ENCODE measurements around the gene WNT7B.

WNT7B gene

DNA sequence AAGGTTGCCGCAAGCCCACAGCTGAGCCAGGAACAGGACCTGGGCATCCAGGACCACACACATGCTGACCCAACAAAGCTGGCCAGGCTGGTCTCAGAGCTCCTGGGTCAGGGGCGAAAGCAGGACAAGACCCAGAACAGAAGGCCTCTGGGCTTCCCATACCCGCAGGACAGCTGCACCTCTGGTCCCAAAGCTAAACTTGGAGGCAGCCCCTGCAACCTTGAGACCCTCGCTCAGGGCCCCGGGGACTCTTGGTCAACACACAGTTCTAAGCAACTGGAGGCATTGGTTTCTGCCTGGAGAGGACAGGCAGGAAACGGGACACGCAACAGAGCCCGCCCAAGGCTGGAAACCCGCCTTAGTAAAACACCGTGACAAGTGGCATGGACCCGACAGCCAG lies 11.4 kb downstream of the WNT7B start:
- Histone ChIP-seq H3K27me3 (replicated peaks) (no peaks in the 10 kb centered on the region), H3K36me3 (replicated peaks) (no peaks in the 10 kb centered on the region), H3K27ac (no peak overlapping the region), H3K4me3 (ENCODE audit: low read depth, low read length) (no peak overlapping the region)
- no peak for TF ChIP-seq CTCF (IDR thresholded peaks at IDR 0.05; ENCODE audit: low read depth, low read length, missing control alignments)
- in situ Hi-C loops (cut with HindIII; ENCODE audit: low pct_ligation_motif_present, low sequenced_read_pairs): no loop called here
- no peak for DNase-seq

DNA sequence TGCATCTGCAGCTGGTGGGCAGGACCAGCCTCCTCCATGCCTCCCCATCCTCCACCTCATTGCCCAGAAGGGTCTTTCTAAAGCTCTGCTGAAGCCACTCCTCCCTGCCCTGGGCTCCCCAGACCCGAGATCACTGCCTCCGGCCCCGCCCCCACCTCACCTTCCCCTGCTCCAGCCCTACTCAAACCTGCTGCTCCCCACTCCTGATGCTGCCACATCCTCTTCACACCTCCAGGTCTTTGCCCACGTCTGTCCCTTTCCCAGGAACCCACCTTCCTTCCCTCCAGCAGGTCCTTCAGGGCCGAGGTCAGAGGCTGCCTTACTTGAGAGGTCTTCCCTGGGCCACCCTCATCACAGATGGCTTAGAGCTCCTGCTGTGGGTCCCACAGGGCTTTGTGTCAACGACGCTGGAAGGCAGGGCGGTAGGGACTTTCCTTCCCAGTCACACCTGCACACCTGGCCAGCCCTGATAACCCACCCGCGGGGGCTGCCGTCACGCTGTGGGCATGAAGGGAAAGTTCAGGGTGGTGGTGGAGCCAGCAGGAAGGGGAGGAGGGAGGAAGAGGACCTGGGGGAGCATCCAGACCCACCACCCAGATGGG lies 11.9 kb downstream of the WNT7B start:
- Histone ChIP-seq H3K27ac (no peak overlapping the region), H3K4me3 (ENCODE audit: low read depth, low read length) (no peak overlapping the region), H3K36me3 (replicated peaks) (no peaks in the 10 kb centered on the region), H3K27me3 (replicated peaks) (no peaks in the 10 kb centered on the region)
- no peak for TF ChIP-seq CTCF (IDR thresholded peaks at IDR 0.05; ENCODE audit: low read depth, low read length, missing control alignments)
- in situ Hi-C loops (cut with HindIII; ENCODE audit: low pct_ligation_motif_present, low sequenced_read_pairs): no loop called here
- DNase-seq: no peak

DNA sequence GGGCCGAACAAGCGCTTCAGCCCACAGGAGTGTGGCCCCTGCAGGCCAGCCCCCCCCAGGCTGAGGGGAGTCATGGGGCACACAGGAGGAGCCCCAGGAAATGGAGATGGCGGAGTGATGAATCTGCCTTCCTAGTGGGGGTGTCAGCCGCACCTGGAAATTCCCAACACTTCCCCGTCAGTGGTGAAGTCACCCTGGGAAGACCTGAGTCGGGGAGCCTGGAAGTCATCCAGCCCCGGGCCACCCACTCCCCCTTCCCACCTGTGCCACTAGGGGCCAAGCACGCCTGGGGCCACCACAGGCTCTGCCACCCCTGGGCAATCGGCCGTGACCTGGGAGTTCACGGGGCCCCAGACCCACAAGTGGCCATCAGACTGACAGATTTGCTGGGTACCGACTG lies 12.6 kb downstream of the WNT7B start:
- DNase-seq: no peak
- in situ Hi-C loops (cut with HindIII; ENCODE audit: low pct_ligation_motif_present, low sequenced_read_pairs): no loop called here
- no peak for TF ChIP-seq CTCF (IDR thresholded peaks at IDR 0.05; ENCODE audit: low read depth, low read length, missing control alignments)
- Histone ChIP-seq H3K27me3 (replicated peaks) (no peaks in the 10 kb centered on the region), H3K27ac (no peak overlapping the region), H3K4me3 (ENCODE audit: low read depth, low read length) (no peak overlapping the region), H3K36me3 (replicated peaks) (no peaks in the 10 kb centered on the region)

DNA sequence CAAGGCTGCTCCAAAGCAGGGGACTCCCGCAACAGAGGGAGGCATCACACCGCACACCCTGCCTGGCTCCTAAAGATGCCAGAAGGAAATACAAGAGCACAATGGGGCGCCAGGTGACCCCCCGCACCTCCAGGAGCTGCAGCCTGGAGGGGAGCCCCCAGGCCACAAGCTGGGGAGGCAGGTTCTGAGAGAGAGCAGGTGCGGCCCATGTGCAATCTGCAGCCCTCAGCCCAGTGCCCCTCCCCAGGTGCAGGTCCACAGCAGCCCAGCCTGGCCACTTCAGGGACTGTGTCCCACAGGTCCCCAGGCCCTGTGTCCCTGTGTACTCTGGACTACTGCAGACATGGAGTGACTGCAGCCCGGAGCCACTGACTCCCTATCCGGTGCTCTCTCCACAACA lies 13.1 kb downstream of the WNT7B start:
- no peaks in the 10 kb centered on the region for H3K36me3 ChIP-seq (replicated peaks)
- DNase-seq: no peak
- in situ Hi-C loops (cut with HindIII; ENCODE audit: low pct_ligation_motif_present, low sequenced_read_pairs): no loop called here
- no peaks in the 10 kb centered on the region for H3K27me3 ChIP-seq (replicated peaks)
- no peak overlapping the region for H3K4me3 ChIP-seq (ENCODE audit: low read depth, low read length)
- H3K27ac ChIP-seq: no peak overlapping the region
- no peak for TF ChIP-seq CTCF (IDR thresholded peaks at IDR 0.05; ENCODE audit: low read depth, low read length, missing control alignments)

GRCh38 chr22:45962756-45963324 lies 14.1 kb downstream of the WNT7B start:
- TF ChIP-seq CTCF (IDR thresholded peaks at IDR 0.05; ENCODE audit: low read depth, low read length, missing control alignments): no peak
- no peak for DNase-seq
- in situ Hi-C loops (cut with HindIII; ENCODE audit: low pct_ligation_motif_present, low sequenced_read_pairs): no loop called here
- no peak overlapping the region for H3K4me3 ChIP-seq (ENCODE audit: low read depth, low read length)
- H3K36me3 ChIP-seq (replicated peaks): no peaks in the 10 kb centered on the region
- no peaks in the 10 kb centered on the region for H3K27me3 ChIP-seq (replicated peaks)
- H3K27ac ChIP-seq: no peak overlapping the region

GRCh38 chr22:45962434-45962718 lies 14.6 kb downstream of the WNT7B start:
- Histone ChIP-seq H3K27me3 (replicated peaks) (no peaks in the 10 kb centered on the region), H3K27ac (no peak overlapping the region), H3K4me3 (ENCODE audit: low read depth, low read length) (no peak overlapping the region), H3K36me3 (replicated peaks) (no peaks in the 10 kb centered on the region)
- no peak for TF ChIP-seq CTCF (IDR thresholded peaks at IDR 0.05; ENCODE audit: low read depth, low read length, missing control alignments)
- no peak for DNase-seq
- in situ Hi-C loops (cut with HindIII; ENCODE audit: low pct_ligation_motif_present, low sequenced_read_pairs): no loop called here

Data from brain microvascular endothelial cell (primary cell).